GM12865 (cell line): ENCODE data around the gene HSFX3.
"Not testable (repeated sequence)": the region's sequence is repeated elsewhere in the genome, so short reads cannot be mapped to it uniquely, and the experiment has no call there.

Experiments used
- DNase-seq: peaks from one replicate; pipeline ENCODE4 v3.0.0; 2010; ENCODE audit warnings: low read depth
- H3K4me3 ChIP-seq: 2 replicates; pipeline ENCODE4 v1.5.1; 2011; ENCODE audit warnings: mild to moderate bottlenecking, low read depth, low read length, control low read depth
- TF ChIP-seq, protein P1 (sequence below): IDR thresholded peaks from 2 replicates; pipeline ENCODE4 v1.5.1; 2011; ENCODE audit warnings: low read length, control low read depth, low read depth, inconsistent platforms; ENCODE audit not compliant: insufficient read depth; ENCODE audit errors: missing control alignments

HSFX3 gene

DNA sequence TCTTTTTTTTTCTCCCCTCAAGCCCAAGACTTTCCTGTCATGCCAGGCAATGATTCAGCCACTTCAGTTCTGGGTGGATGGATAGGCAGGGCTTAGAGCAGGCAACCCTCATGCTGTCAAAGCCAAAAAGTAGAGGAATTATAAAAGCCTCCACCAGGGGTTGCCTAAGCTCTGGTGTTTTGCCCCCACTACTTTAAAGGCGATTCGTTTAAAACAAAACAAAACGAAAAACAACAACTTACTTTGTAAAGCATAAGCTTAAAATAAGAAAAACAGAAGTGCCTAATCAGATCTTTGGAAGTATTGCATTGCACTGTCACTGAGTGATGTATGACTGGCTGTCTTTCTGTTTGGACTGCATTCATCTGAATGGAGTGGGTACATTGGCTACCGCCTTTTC lies 39.3 kb downstream of the HSFX3 start:
- TF ChIP-seq, protein P1, sequence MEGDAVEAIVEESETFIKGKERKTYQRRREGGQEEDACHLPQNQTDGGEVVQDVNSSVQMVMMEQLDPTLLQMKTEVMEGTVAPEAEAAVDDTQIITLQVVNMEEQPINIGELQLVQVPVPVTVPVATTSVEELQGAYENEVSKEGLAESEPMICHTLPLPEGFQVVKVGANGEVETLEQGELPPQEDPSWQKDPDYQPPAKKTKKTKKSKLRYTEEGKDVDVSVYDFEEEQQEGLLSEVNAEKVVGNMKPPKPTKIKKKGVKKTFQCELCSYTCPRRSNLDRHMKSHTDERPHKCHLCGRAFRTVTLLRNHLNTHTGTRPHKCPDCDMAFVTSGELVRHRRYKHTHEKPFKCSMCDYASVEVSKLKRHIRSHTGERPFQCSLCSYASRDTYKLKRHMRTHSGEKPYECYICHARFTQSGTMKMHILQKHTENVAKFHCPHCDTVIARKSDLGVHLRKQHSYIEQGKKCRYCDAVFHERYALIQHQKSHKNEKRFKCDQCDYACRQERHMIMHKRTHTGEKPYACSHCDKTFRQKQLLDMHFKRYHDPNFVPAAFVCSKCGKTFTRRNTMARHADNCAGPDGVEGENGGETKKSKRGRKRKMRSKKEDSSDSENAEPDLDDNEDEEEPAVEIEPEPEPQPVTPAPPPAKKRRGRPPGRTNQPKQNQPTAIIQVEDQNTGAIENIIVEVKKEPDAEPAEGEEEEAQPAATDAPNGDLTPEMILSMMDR = no peak
- no peak overlapping the region for H3K4me3 ChIP-seq
- DNase-seq = no peak

DNA sequence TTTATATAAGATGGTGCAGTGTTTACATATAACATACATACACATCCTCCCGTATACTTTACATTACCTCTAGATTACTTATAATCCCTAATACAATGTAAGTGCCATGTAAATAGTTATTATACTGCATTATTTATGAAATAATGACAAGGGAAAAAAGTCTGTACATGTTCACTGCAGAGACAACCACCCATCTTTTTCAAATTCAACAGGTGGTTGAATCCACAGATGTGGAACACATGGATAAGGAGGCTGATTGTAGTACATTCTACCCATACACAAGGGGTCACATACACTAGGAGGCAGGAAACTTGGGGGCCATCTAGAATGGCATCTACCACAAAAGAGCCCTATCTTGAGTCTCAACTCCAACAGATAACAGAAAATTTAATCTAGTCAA lies 41.3 kb downstream of the HSFX3 start:
- TF ChIP-seq, protein P1 = no peak
- no peak for DNase-seq
- H3K4me3 ChIP-seq = no peak overlapping the region

DNA sequence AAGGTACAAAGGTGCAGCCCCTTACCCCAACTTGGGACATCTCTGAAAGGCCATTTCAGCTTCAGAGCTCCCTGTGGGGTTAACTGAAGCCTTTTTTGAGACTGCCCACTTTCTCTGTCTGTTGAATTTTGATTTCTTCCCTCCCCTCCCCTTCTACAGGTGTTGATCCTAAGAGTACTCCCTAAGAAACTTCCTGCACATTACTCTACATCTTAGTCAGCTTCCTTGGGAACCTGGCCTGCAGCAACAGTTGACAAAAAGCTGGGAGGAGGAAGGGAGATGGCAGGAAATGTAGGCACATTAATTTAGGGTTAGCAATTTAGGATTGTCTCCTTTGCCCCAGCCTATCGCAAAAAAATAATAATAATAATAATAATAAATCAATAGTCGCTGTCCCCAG lies 43.4 kb downstream of the HSFX3 start:
- TF ChIP-seq, protein P1 = no peak
- DNase-seq = no peak
- H3K4me3 ChIP-seq = no peak overlapping the region

DNA sequence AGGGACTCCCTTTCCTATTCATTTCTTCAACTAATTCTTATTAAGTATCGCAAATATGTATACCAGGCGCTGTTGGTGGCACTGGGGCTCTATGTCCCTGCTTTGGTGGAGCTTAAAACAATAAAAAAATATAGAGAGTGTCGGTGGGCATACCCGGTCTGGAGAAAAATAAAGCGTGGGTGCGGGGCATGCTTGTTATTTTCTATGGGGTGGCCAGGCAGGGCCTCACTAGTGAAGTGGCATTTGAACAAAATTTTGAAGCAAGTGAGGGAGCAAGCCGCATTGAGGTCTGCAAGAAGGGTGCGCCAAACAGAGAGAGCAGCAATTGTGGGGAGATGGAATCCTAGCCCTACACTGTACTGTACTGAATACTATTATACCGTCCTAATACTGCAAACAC lies 44.1 kb downstream of the HSFX3 start:
- no peak for DNase-seq
- TF ChIP-seq, protein P1 = no peak
- H3K4me3 ChIP-seq = peak overlapping the region; percentile 12; the same call in 1 of the 2 replicates

DNA sequence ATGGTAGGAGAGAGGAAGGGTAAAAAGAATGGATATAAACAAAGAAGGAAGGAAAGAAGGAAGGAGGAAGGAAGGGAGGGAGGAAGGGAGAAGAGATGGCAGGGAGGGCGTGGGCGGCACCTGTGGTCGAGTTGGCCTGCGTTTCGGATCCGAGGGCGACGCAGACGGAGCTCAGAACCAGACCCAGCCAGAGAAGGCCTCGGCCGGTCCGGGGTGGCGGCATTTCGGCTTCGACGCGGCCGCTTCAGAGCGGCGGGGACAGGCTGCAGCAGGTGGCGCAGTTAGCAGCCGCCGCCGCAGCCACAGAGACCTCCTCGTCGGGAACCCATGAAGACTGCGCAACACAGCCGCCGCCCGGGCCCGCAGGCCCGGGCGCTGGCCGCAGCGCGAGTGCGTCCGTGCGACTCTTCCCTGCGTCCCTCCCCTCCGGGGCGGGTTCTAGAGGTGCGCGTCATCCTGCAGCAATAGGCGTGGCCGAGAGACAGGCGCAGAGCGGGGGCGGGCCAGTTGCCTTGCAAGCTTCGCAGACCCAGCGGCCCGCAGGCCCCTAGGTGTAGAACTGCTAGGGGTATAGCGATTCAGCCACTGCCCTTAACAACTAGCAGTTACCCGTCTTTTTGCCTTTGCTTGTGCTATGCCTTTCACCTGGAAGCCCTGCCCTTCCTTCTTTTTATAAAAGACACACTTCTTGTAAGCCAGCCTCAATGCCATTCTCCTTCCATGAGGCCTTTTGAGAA lies 44.6 kb downstream of the HSFX3 start, which contains the start of gene IDS:
TSS of gene IDS (minus strand) at position 392 of the 737 bp plus-strand sequence. CDS start at position 223, 169 bp downstream.
- DNase-seq = peak; percentile 90
- peak within 1 kb of the TSS; percentile 73 for H3K4me3 ChIP-seq
- TF ChIP-seq, protein P1 = no peak

DNA sequence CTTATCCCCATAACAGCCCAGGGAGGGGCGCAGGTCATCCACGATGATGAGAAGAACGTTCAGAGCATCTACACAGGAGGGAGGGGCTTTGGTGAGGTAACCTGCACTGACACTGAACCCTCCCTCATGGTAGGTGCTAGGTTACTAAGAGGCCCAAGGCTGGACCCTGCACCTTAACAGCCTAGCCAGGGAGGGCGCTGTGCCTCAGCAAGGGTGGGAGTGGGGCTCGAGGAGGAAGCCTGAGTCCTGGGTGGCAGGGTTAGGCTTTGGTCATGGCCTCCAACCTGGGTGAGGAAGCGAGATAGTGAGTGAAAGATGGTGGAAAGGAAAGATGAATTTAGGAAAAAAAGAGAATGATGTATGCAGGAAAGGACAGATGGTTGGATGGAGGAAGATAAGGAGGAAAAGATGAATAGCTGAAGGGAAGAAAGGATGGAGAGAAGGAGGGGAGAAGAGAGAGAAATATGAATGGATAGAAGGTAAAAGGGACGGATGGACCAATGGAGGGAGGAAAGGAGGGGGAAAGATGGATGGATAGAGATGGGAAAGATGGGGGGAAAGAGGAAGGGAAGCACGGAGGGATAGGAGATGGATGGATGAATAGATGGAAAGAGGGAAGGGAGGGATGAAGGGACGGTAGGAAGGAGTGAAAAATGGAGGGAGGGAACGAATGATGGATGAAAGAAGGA lies 45.4 kb downstream of the HSFX3 start:
- peak; percentile 77 for DNase-seq
- peak overlapping the region; percentile 73 for H3K4me3 ChIP-seq
- TF ChIP-seq, protein P1 = peak; percentile 62

DNA sequence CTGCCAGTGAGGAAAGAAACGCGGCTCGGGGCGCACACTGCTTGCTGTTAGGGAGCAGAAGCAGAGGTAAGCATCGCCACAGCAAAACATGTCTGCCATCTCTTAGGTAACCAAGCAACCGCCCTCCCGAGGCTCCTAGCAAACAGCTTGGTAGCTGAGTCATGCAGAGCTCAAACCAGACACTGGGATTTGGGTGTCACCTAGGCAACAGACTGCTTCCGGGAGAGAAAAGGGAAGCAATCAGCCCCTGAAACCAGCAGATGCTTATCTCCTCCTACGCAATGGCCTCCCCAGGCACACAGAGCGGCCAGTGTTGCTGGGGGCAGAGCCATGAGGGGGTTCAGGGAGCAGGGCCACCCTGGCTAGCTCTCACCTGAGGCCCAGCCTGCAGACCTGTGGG lies 46.3 kb downstream of the HSFX3 start:
- DNase-seq = peak; percentile 76
- peak overlapping the region; percentile 17; the same call in 1 of the 2 replicates for H3K4me3 ChIP-seq

DNA sequence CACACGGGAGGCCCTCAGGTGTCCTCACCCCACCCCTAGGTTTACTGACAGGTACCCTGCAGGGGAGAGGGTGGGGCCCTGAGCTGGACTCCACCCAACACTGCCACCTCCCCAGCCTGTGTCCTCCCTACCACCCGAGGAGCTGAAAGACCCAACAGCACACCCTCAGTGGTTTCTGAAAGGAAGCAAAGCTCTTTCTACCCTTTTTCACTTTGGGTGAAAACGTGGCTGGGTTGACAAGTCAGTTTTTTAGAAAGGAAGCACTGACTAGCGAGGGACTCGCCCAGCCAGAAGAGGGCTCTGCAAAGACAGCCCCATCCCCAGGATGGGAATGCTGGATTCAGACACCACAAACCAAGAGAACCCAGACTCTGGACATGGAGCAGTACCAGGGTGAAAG lies 46.8 kb downstream of the HSFX3 start:
- peak; percentile 50 for DNase-seq
- H3K4me3 ChIP-seq = not testable (repeated sequence)
